ENCODE results near the gene RBCK1. TPM values are rescaled to one million over a fixed set of nuclear protein-coding genes. Genes with fewer than 3 reads are reported as not detected.

RBCK1 gene
- total and polyA plus RNA-seq, 2 experiments from 2014 or later: 72.3 to 129 TPM

DNA sequence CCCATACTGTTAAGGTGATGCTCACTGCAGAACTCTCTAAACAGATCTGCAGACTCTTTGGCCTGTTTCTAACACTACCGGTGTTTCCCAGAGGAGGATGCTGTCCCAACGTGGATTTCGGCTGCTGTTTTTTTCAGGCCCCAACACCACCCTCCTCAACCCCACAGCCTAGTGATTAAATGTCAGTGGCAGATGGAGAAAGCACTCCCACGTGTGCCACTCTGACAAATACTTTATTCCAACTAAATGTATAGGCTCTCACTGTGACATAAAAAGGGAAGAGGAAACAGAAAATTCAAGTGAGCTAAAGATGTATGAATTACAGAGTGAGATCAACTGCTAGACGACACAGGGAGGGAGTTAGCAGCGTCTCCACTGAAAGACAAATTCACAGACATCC lies 50.7 kb downstream of the RBCK1 start:
- 22 to 27% methylated on average over 6 of the region's 6 CpGs for WGBS, 2 experiments (ENCODE audit: low coverage in 1 of 2, low lambda C conversion rate in 2 of 2, missing lambda C conversion rate in 2 of 2)
- Histone ChIP-seq H2AFZ (no peak overlapping the region), H3K4me2 (ENCODE audit: unreplicated experiment) (peak overlapping the region; percentile 34)

DNA sequence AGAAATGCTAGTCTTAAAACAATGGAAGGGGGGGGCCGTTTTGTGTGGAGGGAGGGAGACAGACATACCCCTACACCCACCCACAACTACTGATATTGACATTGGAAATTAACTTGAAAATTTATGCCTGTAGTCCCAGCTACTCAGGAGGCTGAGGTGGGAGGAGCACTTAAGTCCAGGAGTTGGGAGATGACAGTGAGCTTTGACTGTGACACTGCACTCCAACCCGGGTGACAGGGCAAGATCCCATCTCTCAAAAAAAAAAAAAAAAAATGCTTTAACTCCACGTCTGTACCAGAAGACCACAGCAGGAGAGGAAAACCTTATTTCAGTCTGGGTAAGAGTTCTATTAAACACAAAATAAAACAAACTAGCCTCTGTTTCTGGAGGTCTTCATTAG lies 52.1 kb downstream of the RBCK1 start:
- no peak for DNase-seq
- Histone ChIP-seq H3K9me2 (ENCODE audit: insufficient read depth) (no peaks in the 10 kb centered on the region), H2AFZ (no peak overlapping the region), H3K9ac (peak overlapping the region; percentile 95), H3K9me3 (ENCODE audit: low read depth) (no peaks in the 10 kb centered on the region), H3K36me3 (ENCODE audit: low read depth) (no peaks in the 10 kb centered on the region), H3K27me3 (replicated peaks; ENCODE audit: insufficient read depth) (no peaks in the 10 kb centered on the region), H3K79me2 (ENCODE audit: insufficient read depth) (peaks cover 69% of the 10 kb centered on the region), H4K20me1 (ENCODE audit: insufficient read depth) (peaks cover 15% of the 10 kb centered on the region), H3K4me3 (peak overlapping the region; percentile 94), H3K27ac (peak overlapping the region; percentile 90), H3K4me1 (ENCODE audit: insufficient read depth) (peaks cover 32% of the 10 kb centered on the region), H3K4me2 (ENCODE audit: unreplicated experiment) (peak overlapping the region; percentile 81), H3F3A (ENCODE audit: insufficient read depth) (peaks cover 16% of the 10 kb centered on the region)
- in situ Hi-C loops (cut with MboI): no loop called here
- 16 to 23% methylated on average over 3 of the region's 3 CpGs for WGBS, 2 experiments (ENCODE audit: low coverage in 1 of 2, low lambda C conversion rate in 2 of 2, missing lambda C conversion rate in 2 of 2)
- TF ChIP-seq EZH2phosphoT487 (IDR thresholded peaks at IDR 0.05; ENCODE audit: insufficient read depth, low read depth) (no peak), EZH2 (IDR thresholded peaks at IDR 0.05; ENCODE audit: insufficient read depth, poor library complexity, severe bottlenecking) (no peak)

More for the DNA sequence above, 50.7 kb downstream of the RBCK1 start:
- no peak overlapping the region for H3K27ac ChIP-seq
- no peaks in the 10 kb centered on the region for H3K9me2 ChIP-seq (ENCODE audit: insufficient read depth)
- H3K9ac ChIP-seq: peak overlapping the region; percentile 24; the same call in 1 of the 2 replicates
- peaks cover 16% of the 10 kb centered on the region for H3F3A ChIP-seq (ENCODE audit: insufficient read depth)
- no peaks in the 10 kb centered on the region for H3K36me3 ChIP-seq (ENCODE audit: low read depth)
- TF ChIP-seq EZH2phosphoT487 (IDR thresholded peaks at IDR 0.05; ENCODE audit: insufficient read depth, low read depth) (no peak), EZH2 (IDR thresholded peaks at IDR 0.05; ENCODE audit: insufficient read depth, poor library complexity, severe bottlenecking) (no peak)
- in situ Hi-C loops (cut with MboI): no loop called here
- H3K9me3 ChIP-seq (ENCODE audit: low read depth): no peaks in the 10 kb centered on the region
- peak; percentile 35 for DNase-seq
- H3K79me2 ChIP-seq (ENCODE audit: insufficient read depth): peaks cover 84% of the 10 kb centered on the region
- peak overlapping the region; percentile 19; the same call in 1 of the 2 replicates for H3K4me3 ChIP-seq
- no peaks in the 10 kb centered on the region for H3K27me3 ChIP-seq (replicated peaks; ENCODE audit: insufficient read depth)
- H4K20me1 ChIP-seq (ENCODE audit: insufficient read depth): peaks cover 19% of the 10 kb centered on the region
- H3K4me1 ChIP-seq (ENCODE audit: insufficient read depth): peaks cover 32% of the 10 kb centered on the region

DNA sequence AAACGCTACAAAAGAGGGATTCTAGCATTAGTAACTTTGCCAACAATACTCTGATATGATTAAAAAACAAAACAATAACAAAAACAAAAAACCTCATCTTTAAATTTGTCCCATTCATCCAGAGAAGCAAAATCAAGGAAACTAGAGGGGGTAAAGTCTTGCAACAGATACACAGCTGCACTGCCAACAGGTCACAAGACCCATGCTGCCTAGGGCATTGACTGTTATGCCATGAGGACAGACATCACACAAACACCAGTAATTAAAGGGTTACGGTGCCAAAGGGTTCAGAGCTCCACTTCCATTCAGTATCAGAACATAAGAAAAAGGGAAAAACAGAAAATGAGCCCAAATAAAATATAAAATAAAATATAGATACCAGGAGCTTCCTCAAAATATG lies 52.6 kb downstream of the RBCK1 start:
- H3K79me2 ChIP-seq (ENCODE audit: insufficient read depth): peaks cover 64% of the 10 kb centered on the region

DNA sequence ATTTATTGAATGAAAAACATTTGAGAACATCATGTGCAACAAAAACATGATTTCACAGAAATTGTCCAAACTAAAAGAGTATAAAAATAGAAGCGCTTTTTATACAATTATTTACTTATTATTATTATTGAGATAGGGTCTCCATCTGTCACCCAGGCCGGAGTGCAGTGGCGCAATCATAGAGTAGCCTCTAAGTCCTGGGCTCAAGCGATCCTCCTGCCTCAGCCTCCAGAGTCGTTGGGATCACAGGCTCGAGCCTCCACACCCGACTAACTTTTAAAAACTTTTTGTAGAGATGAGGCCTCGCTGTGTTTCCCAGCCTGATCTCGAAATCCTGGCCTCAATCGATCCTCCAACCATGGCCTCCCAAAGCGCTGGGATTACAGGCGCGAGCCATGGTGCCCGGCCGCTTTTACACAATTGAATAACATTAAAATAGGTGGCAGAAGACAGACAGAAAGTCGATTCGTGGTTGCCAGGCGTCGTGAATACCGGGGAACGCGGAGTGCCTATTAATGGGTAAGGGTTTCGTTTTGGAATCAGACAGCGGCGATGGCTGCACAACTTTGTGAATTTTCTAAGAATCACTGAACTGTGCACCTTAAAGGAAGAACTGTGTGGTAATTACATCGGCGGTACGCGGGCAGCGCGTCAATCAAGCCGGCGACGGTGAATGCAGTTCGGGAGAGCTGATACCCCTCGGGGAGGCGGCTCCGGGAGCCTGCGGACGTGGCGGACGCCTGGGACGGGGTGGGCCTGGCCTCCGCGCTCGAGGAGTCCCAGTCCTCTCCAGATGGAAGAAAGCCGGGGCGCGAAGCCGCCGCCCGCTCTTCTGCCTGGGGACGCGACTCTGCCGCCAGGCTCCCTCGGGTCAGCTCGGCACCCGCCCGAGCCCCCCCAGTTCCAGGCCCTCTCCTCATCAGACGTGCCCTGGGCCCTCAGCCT lies 53.4 kb downstream of the RBCK1 start:
- peaks cover 32% of the 10 kb centered on the region for H3K4me1 ChIP-seq (ENCODE audit: insufficient read depth)
- H3K9me2 ChIP-seq (ENCODE audit: insufficient read depth): no peaks in the 10 kb centered on the region
- in situ Hi-C loops (cut with MboI): no loop called here
- peak overlapping the region; percentile 94 for H3K4me3 ChIP-seq
- peaks cover 56% of the 10 kb centered on the region for H3K79me2 ChIP-seq (ENCODE audit: insufficient read depth)
- peak overlapping the region; percentile 81 for H3K4me2 ChIP-seq (ENCODE audit: unreplicated experiment)
- H3K9me3 ChIP-seq (ENCODE audit: low read depth): no peaks in the 10 kb centered on the region
- TF ChIP-seq EZH2 (IDR thresholded peaks at IDR 0.05; ENCODE audit: insufficient read depth, poor library complexity, severe bottlenecking) (no peak), EZH2phosphoT487 (IDR thresholded peaks at IDR 0.05; ENCODE audit: insufficient read depth, low read depth) (no peak)
- 5 to 7% methylated on average over 44 to 58 of the region's 60 CpGs for WGBS, 2 experiments (ENCODE audit: low coverage in 1 of 2, low lambda C conversion rate in 2 of 2, missing lambda C conversion rate in 2 of 2)
- peak; percentile 80 for DNase-seq
- peak overlapping the region; percentile 90 for H3K27ac ChIP-seq
- peak overlapping the region; percentile 95 for H3K9ac ChIP-seq
- H3K36me3 ChIP-seq (ENCODE audit: low read depth): no peaks in the 10 kb centered on the region
- peaks cover 16% of the 10 kb centered on the region for H3F3A ChIP-seq (ENCODE audit: insufficient read depth)
- peak overlapping the region; percentile 57 for H2AFZ ChIP-seq
- peaks cover 15% of the 10 kb centered on the region for H4K20me1 ChIP-seq (ENCODE audit: insufficient read depth)
- H3K27me3 ChIP-seq (replicated peaks; ENCODE audit: insufficient read depth): no peaks in the 10 kb centered on the region

More for the DNA sequence above, 52.6 kb downstream of the RBCK1 start:
- Histone ChIP-seq H3F3A (ENCODE audit: insufficient read depth) (peaks cover 16% of the 10 kb centered on the region), H3K4me1 (ENCODE audit: insufficient read depth) (peaks cover 32% of the 10 kb centered on the region), H3K4me3 (peak overlapping the region; percentile 94), H3K9ac (peak overlapping the region; percentile 95), H3K9me2 (ENCODE audit: insufficient read depth) (no peaks in the 10 kb centered on the region), H2AFZ (no peak overlapping the region), H3K4me2 (ENCODE audit: unreplicated experiment) (peak overlapping the region; percentile 81), H4K20me1 (ENCODE audit: insufficient read depth) (peaks cover 15% of the 10 kb centered on the region), H3K9me3 (ENCODE audit: low read depth) (no peaks in the 10 kb centered on the region), H3K27me3 (replicated peaks; ENCODE audit: insufficient read depth) (no peaks in the 10 kb centered on the region), H3K27ac (peak overlapping the region; percentile 90), H3K36me3 (ENCODE audit: low read depth) (no peaks in the 10 kb centered on the region)
- in situ Hi-C loops (cut with MboI): no loop called here
- TF ChIP-seq EZH2phosphoT487 (IDR thresholded peaks at IDR 0.05; ENCODE audit: insufficient read depth, low read depth) (no peak), EZH2 (IDR thresholded peaks at IDR 0.05; ENCODE audit: insufficient read depth, poor library complexity, severe bottlenecking) (no peak)
- WGBS, 2 experiments (ENCODE audit: low coverage in 1 of 2, low lambda C conversion rate in 2 of 2, missing lambda C conversion rate in 2 of 2): 9 to 17% methylated on average over 2 of the region's 2 CpGs
- peak; percentile 69 for DNase-seq

All from GM23248 (cell line).